ENCODE data around the gene ERBB3.

- no peak for TF ChIP-seq CTCF (IDR thresholded peaks at IDR 0.05)
- TF ChIP-seq POLR2A (IDR thresholded peaks at IDR 0.05): no peak
- TF ChIP-seq POLR2AphosphoS5 (IDR thresholded peaks at IDR 0.05): no peak
Observed at GRCh38 chr12:56103066-56103711, 23.2 kb downstream of the ERBB3 start.

Measured in breast epithelium (tissue), 3 donors.